ENCODE results near the gene ZBTB7B. TPM values are rescaled to one million over a fixed set of nuclear protein-coding genes. Genes with fewer than 3 reads are reported as not detected.

The ZBTB7B gene
- total RNA-seq: 7.5 and 9.7 TPM in 2 replicates

GRCh38 chr1:155002464-155003226, at the start of gene ZBTB7B:
Gene ZBTB7B, plus strand, starts transcription at chr1:155002802. Its CDS starts 11,859 bp downstream, at chr1:155014661.

GRCh38 chr1:154955718-154956543, 46.7 kb upstream of the ZBTB7B start, which contains the start of gene PBXIP1:
Gene PBXIP1, minus strand, starts transcription at chr1:154956099. Its CDS starts 2,378 bp downstream, at chr1:154953721.

GRCh38 chr1:154961207-154962155, 41.1 kb upstream of the ZBTB7B start, which contains the start of gene PYGO2:
Gene PYGO2, minus strand, starts transcription at chr1:154961782. Its CDS starts 206 bp downstream, at chr1:154961576.

GRCh38 chr1:154970631-154971340, 31.8 kb upstream of the ZBTB7B start, which contains the start of gene SHC1:
Gene SHC1, minus strand, starts transcription at chr1:154970747. Its CDS starts 221 bp downstream, at chr1:154970526.

GRCh38 chr1:154974102-154974807, 28.3 kb upstream of the ZBTB7B start, which contains the start of gene CKS1B:
Gene CKS1B, plus strand, starts transcription at chr1:154974681. Its CDS starts 65 bp downstream, at chr1:154974746.

GRCh38 chr1:154982897-154983648, 19.5 kb upstream of the ZBTB7B start, which contains the start of gene FLAD1:
Gene FLAD1, plus strand, starts transcription at chr1:154983344. Its CDS starts 351 bp downstream, at chr1:154983695.

GRCh38 chr1:154993572-154994268, 8.9 kb upstream of the ZBTB7B start, which contains the start of gene LENEP:
Gene LENEP, plus strand, starts transcription at chr1:154993586. Its CDS starts 22 bp downstream, at chr1:154993608.

GRCh38 chr1:155033524-155033923, 30.9 kb downstream of the ZBTB7B start, which contains the start of the genes DCST1 and DCST2:
Gene DCST1, plus strand, starts transcription at chr1:155033824. Its CDS starts 213 bp downstream, at chr1:155034037.
Gene DCST2, minus strand, starts transcription at chr1:155033781. Its CDS starts 80 bp downstream, at chr1:155033701.

GRCh38 chr1:155050560-155051341, 48.1 kb downstream of the ZBTB7B start, which contains the start of gene ADAM15:
Gene ADAM15, plus strand, starts transcription at chr1:155051316. Its CDS starts 71 bp downstream, at chr1:155051387.

GRCh38 chr1:155063550-155064110, 61.0 kb downstream of the ZBTB7B start, which contains the start of gene EFNA4:
Gene EFNA4, plus strand, starts transcription at chr1:155063740. Its CDS starts 84 bp downstream, at chr1:155063824.

Other genes with a start within 250 kb of the ZBTB7B start
- gene KCNN3, start 132.5 kb upstream of the ZBTB7B start, total RNA-seq: under 0.01 and 0.65 TPM in 2 replicates
- 7.3 and 9.7 TPM in 2 replicates for gene PMVK, start 66.1 kb upstream of the ZBTB7B start, total RNA-seq
- 79.6 and 105 TPM in 2 replicates for gene PBXIP1, start 46.7 kb upstream of the ZBTB7B start, total RNA-seq
- 5.2 and 5.9 TPM in 2 replicates for gene PYGO2, start 41.0 kb upstream of the ZBTB7B start, total RNA-seq
- 152 and 218 TPM in 2 replicates for gene SHC1, start 32.1 kb upstream of the ZBTB7B start, total RNA-seq
- gene CKS1B, start 28.1 kb upstream of the ZBTB7B start, total RNA-seq: 116 and 140 TPM in 2 replicates
- 26.6 and 33.9 TPM in 2 replicates for gene FLAD1, start 19.5 kb upstream of the ZBTB7B start, total RNA-seq
- 0.76 TPM in 1 of 2 replicates, not detected in the other for gene LENEP, start 9.2 kb upstream of the ZBTB7B start, total RNA-seq
- not detected in 2 replicates for gene DCST2, start 31.0 kb downstream of the ZBTB7B start, total RNA-seq
- not detected in 2 replicates for gene DCST1, start 31.0 kb downstream of the ZBTB7B start, total RNA-seq
- 161 and 165 TPM in 2 replicates for gene ADAM15, start 48.5 kb downstream of the ZBTB7B start, total RNA-seq
- gene EFNA4, start 60.9 kb downstream of the ZBTB7B start, total RNA-seq: 8.8 and 9.7 TPM in 2 replicates
- gene EFNA3, start 76.0 kb downstream of the ZBTB7B start, total RNA-seq: 0.76 and 0.97 TPM in 2 replicates
- gene EFNA1, start 125.1 kb downstream of the ZBTB7B start, total RNA-seq: 57.0 and 96.1 TPM in 2 replicates
- gene SLC50A1, start 133.1 kb downstream of the ZBTB7B start, total RNA-seq: 33.8 and 45.1 TPM in 2 replicates
- gene DPM3, start 137.7 kb downstream of the ZBTB7B start, total RNA-seq: 24.2 and 50.0 TPM in 2 replicates
- 61.1 and 119 TPM in 2 replicates for gene KRTCAP2, start 170.5 kb downstream of the ZBTB7B start, total RNA-seq
- 3.5 and 3.9 TPM in 2 replicates for gene TRIM46, start 171.0 kb downstream of the ZBTB7B start, total RNA-seq
- gene THBS3, start 205.1 kb downstream of the ZBTB7B start, total RNA-seq: 8.2 and 12.3 TPM in 2 replicates
- 58.1 and 85.8 TPM in 2 replicates for gene MTX1, start 205.9 kb downstream of the ZBTB7B start, total RNA-seq